ENCODE measurements around the gene SNTG2.

- TF ChIP-seq CTCF (IDR thresholded peaks at IDR 0.05; ENCODE audit: low read depth, low read length, poor library complexity, severe bottlenecking), result no peak
- TF ChIP-seq EZH2phosphoT487 (IDR thresholded peaks at IDR 0.05; ENCODE audit: borderline replicate concordance, low read length), result no peak
Observed at GRCh38 chr2:1097101-1097500, 146.5 kb downstream of the SNTG2 start.

Data from DOHH2 (cell line).